Measurements from ENCODE around the gene TRIM63.

Gene TRIM63

GRCh38 chr1:26015358-26015757, 52.1 kb downstream of the TRIM63 start:
- DNase-seq, result no peak

- no peak for DNase-seq
These were observed 53.3 kb downstream of the TRIM63 start for GRCh38 chr1:26014179-26014578.

- DNase-seq, result no peak
These were observed 54.6 kb downstream of the TRIM63 start for GRCh38 chr1:26012864-26013263.

- DNase-seq, result no peak
These were observed 56.6 kb downstream of the TRIM63 start for GRCh38 chr1:26010825-26011224.

- DNase-seq, result no peak
These were observed 57.5 kb downstream of the TRIM63 start for GRCh38 chr1:26009796-26010447.

GRCh38 chr1:26006710-26007109, 60.7 kb downstream of the TRIM63 start:
- DNase-seq, result no peak

- no peak for DNase-seq
These were observed 61.9 kb downstream of the TRIM63 start for GRCh38 chr1:26005434-26006105.

- DNase-seq, result no peak
These were observed 63.7 kb downstream of the TRIM63 start for GRCh38 chr1:26003756-26004155.

GRCh38 chr1:26003262-26003661, 64.2 kb downstream of the TRIM63 start:
- DNase-seq, result no peak
